H1 (cell line): ENCODE measurements around the gene ZNF91. TPM values are rescaled to one million over a fixed set of nuclear protein-coding genes. Genes with fewer than 3 reads are reported as not detected.
"Not testable (repeated sequence)": the region's sequence is repeated elsewhere in the genome, so short reads cannot be mapped to it uniquely, and the experiment has no call there.

ENCODE experiments used
- CTCF ChIA-PET: fragments of 300-600 bp; sonication (Branson Sonifier 250); formaldehyde crosslinking; loops from one replicate; lab custom pipeline; 2021; ENCODE audit not compliant: partially characterized antibody; lab: Charles Lee
- POLR2A ChIA-PET: fragments of 300-600 bp; sonication (Branson Sonifier 250); formaldehyde crosslinking; loops from one replicate; lab custom pipeline; 2021; ENCODE audit warnings: inconsistent platforms; ENCODE audit not compliant: partially characterized antibody; lab: Charles Lee
- DNase-seq, 2 experiments: peaks; one replicate each; pipeline versions ENCODE4 v3.0.0 to v3.0.0-alpha.2; 2010 to 2022; ENCODE audit warnings: low spot score in 2 of 2, low read depth in 1 of 2, mixed read lengths in 1 of 2
- FAIRE-seq: peaks from 2 replicates; lab custom pipeline; 2011; peaks lifted over from hg19 to GRCh38; lab: Jason Lieb, UNC
- H2AFZ ChIP-seq: 2 replicates; pipeline ENCODE4 v1.8.1; 2012; ENCODE audit warnings: low read length, inconsistent platforms
- H2AK5ac ChIP-seq: 2 replicates; pipeline ENCODE4 v1.6.1; 2013; ENCODE audit warnings: low read depth, low read length
- H2BK120ac ChIP-seq: replicated peaks from 2 replicates; pipeline ENCODE3; 2013; ENCODE audit warnings: low read depth, low read length, inconsistent platforms
- H2BK12ac ChIP-seq: 2 replicates; pipeline ENCODE4 v1.6.1; 2013; ENCODE audit warnings: low read depth, low read length
- H2BK15ac ChIP-seq: 2 replicates; pipeline ENCODE4 v1.6.1; 2013; ENCODE audit warnings: low read length
- H2BK20ac ChIP-seq: 2 replicates; pipeline ENCODE4 v1.6.1; 2013; ENCODE audit warnings: low read length
- H2BK5ac ChIP-seq: 2 replicates; pipeline ENCODE4 v1.6.1; 2013; ENCODE audit warnings: low read depth, low read length
- H3K14ac ChIP-seq: 2 replicates; pipeline ENCODE4 v1.6.1; 2013; ENCODE audit warnings: inconsistent platforms; ENCODE audit not compliant: insufficient read length
- H3K18ac ChIP-seq: 2 replicates; pipeline ENCODE4 v1.6.1; 2013; ENCODE audit warnings: low read length; ENCODE audit errors: extremely low read depth
- H3K23ac ChIP-seq: 2 replicates; pipeline ENCODE4 v1.6.1; 2013; ENCODE audit warnings: inconsistent platforms; ENCODE audit not compliant: insufficient read length
- H3K23me2 ChIP-seq: 2 replicates; pipeline ENCODE4 v1.6.1; 2013; ENCODE audit warnings: low read depth, low read length
- H3K27ac ChIP-seq: 2 replicates; pipeline ENCODE4 v1.6.1; 2011; ENCODE audit warnings: low read depth, low read length, inconsistent platforms
- H3K27me3 ChIP-seq, 4 experiments: replicated peaks in 1 of 4; 1 replicate in 1 of 4; 2 replicates in 3 of 4; pipeline versions ENCODE4 v1.6.1 to v1.8.1; 2011 to 2013; ENCODE audit warnings: low read length in 3 of 4, mild to moderate bottlenecking in 3 of 4, inconsistent platforms in 2 of 4, mixed read lengths in 2 of 4, moderate library complexity in 1 of 4; ENCODE audit not compliant: control insufficient read depth in 3 of 4, insufficient read depth in 3 of 4; ENCODE audit errors: extremely low read depth in 1 of 4
- H3K36me3 ChIP-seq, 4 experiments: 2 replicates each; pipeline versions ENCODE4 v1.6.1 to v1.8.1; 2011 to 2013; ENCODE audit warnings: mild to moderate bottlenecking in 4 of 4, low read length in 3 of 4, moderate library complexity in 2 of 4, control low read depth in 1 of 4, inconsistent platforms in 1 of 4; ENCODE audit not compliant: insufficient read depth in 4 of 4, control insufficient read depth in 2 of 4
- H3K4ac ChIP-seq: replicated peaks from 2 replicates; pipeline ENCODE3; 2013; ENCODE audit warnings: low read length, low read depth, mixed read lengths, inconsistent platforms; ENCODE audit not compliant: insufficient read length
- H3K4me1 ChIP-seq, 4 experiments: replicated peaks in 1 of 4; 1 replicate in 1 of 4; 2 replicates in 3 of 4; pipeline versions ENCODE4 v1.6.1 to v1.8.1; 2011 to 2013; ENCODE audit warnings: low read length in 3 of 4, inconsistent platforms in 2 of 4, mixed read lengths in 1 of 4; ENCODE audit not compliant: insufficient read depth in 4 of 4, control insufficient read depth in 3 of 4
- H3K4me2 ChIP-seq, 2 experiments: 2 replicates each; pipeline versions ENCODE4 v1.6.1 to v1.8.1; 2011 to 2013; ENCODE audit warnings: low read depth in 2 of 2, low read length in 2 of 2, control low read depth in 1 of 2, inconsistent platforms in 1 of 2, mild to moderate bottlenecking in 1 of 2; ENCODE audit not compliant: insufficient read depth in 1 of 2
- H3K4me3 ChIP-seq, 4 experiments: fragments of 200-600, 300-600 bp in 1 of 4; sonication (generic), shearing (Covaris generic), sonication (Bioruptor Twin) in 1 of 4; 2 replicates each; pipeline versions ENCODE4 v1.5.1 to v1.8.1; 2011 to 2016; ENCODE audit warnings: low read length in 4 of 4, low read depth in 3 of 4, control low read depth in 2 of 4, inconsistent platforms in 2 of 4, mild to moderate bottlenecking in 2 of 4, mixed read lengths in 1 of 4, moderate library complexity in 1 of 4; ENCODE audit not compliant: insufficient read depth in 2 of 4; ENCODE audit errors: extremely low read depth in 1 of 4
- H3K56ac ChIP-seq: replicated peaks from 2 replicates; pipeline ENCODE3; 2013; ENCODE audit warnings: low read depth, mild to moderate bottlenecking, mixed read lengths, low read length, inconsistent platforms; ENCODE audit not compliant: insufficient read length
- H3K79me1 ChIP-seq: 2 replicates; pipeline ENCODE4 v1.6.1; 2013; ENCODE audit warnings: low read depth, low read length, control low read depth
- H3K79me2 ChIP-seq, 2 experiments: 2 replicates each; pipeline versions ENCODE4 v1.6.1 to v1.8.1; 2012 to 2013; ENCODE audit warnings: low read length in 2 of 2, mild to moderate bottlenecking in 2 of 2, inconsistent platforms in 1 of 2; ENCODE audit not compliant: insufficient read depth in 2 of 2, control insufficient read depth in 1 of 2
- H3K9ac ChIP-seq, 4 experiments: replicated peaks in 1 of 4; 1 replicate in 1 of 4; 2 replicates in 3 of 4; pipeline versions ENCODE4 v1.6.1 to v1.8.1; 2011 to 2013; ENCODE audit warnings: low read depth in 3 of 4, low read length in 3 of 4, control low read depth in 2 of 4, mild to moderate bottlenecking in 2 of 4, moderate library complexity in 2 of 4, inconsistent platforms in 1 of 4; ENCODE audit errors: extremely low read depth in 1 of 4
- H3K9me3 ChIP-seq, 2 experiments: 2 replicates each; pipeline versions ENCODE4 v1.6.1 to v1.8.1; 2012 to 2013; ENCODE audit warnings: mild to moderate bottlenecking in 2 of 2, moderate library complexity in 2 of 2, control low read depth in 1 of 2, inconsistent platforms in 1 of 2, low read depth in 1 of 2, low read length in 1 of 2, mixed read lengths in 1 of 2; ENCODE audit not compliant: insufficient read depth in 2 of 2
- H4K20me1 ChIP-seq, 2 experiments: replicated peaks in 1 of 2; 2 replicates each; pipeline versions ENCODE3 to v1.8.1; 2011 to 2013; ENCODE audit warnings: inconsistent platforms in 2 of 2, low read length in 2 of 2, mild to moderate bottlenecking in 1 of 2; ENCODE audit not compliant: insufficient read depth in 2 of 2, control insufficient read depth in 1 of 2
- H4K5ac ChIP-seq: 2 replicates; pipeline ENCODE4 v1.6.1; 2013; ENCODE audit warnings: low read length, low read depth, mixed read lengths, inconsistent platforms; ENCODE audit not compliant: insufficient read length
- H4K8ac ChIP-seq: 2 replicates; pipeline ENCODE4 v1.8.0; 2013; ENCODE audit warnings: mild to moderate bottlenecking, moderate library complexity, low read length, inconsistent platforms; ENCODE audit not compliant: insufficient read depth; ENCODE audit errors: extremely low read depth
- H4K91ac ChIP-seq: replicated peaks from 2 replicates; pipeline ENCODE3; 2013; ENCODE audit warnings: low read length, mixed read lengths, inconsistent platforms; ENCODE audit not compliant: insufficient read length
- WGBS, 2 experiments: shearing (Covaris generic) in 1 of 2; methylation state at CpG; one replicate each; pipeline versions ENCODE4 v1.1.6 to v1.1.7; 2013 to 2015; ENCODE audit warnings: low lambda C conversion rate in 2 of 2, mixed read lengths in 2 of 2, inconsistent platforms in 1 of 2, low coverage in 1 of 2, missing lambda C conversion rate in 1 of 2; ENCODE audit not compliant: insufficient replicate concordance in 2 of 2, insufficient coverage in 1 of 2, insufficient read length in 1 of 2; ENCODE audit errors: extremely low coverage in 1 of 2, missing lambda C conversion rate in 1 of 2; 5-methylcytosine and 5-hydroxymethylcytosine counted together
- polyA plus RNA-seq, 7 experiments: library from polyadenylated mRNA; depleted of rRNA in 3 of 7; stranded (reverse) in 5 of 7; unstranded in 2 of 7; fragments of >200 nt in 5 of 7; fragments of 200-250 nt in 2 of 7; gene quantifications; 1 replicate in 5 of 7; 2 replicates in 1 of 7; 4 replicates in 1 of 7; pipeline versions ENCODE4 v1.2.1 to v1.2.3, GENCODE V29; 2011 to 2013; ENCODE audit warnings: missing spikeins in 2 of 7, mixed read lengths in 2 of 7
- total RNA-seq: library from RNA; stranded (reverse); fragmentation: NEBNext Ultra II Directional; extraction: Animal tissue kit (Norgen Biotek cat#: 25700); gene quantifications from 2 replicates; pipeline ENCODE4 v1.2.1, GENCODE V29; 2021

The ZNF91 gene
- total and polyA plus RNA-seq, 2 of the 8 experiments (the other 6 are each of a cell fraction or from before 2014, with no cell fraction given): 16.5 to 35.1 TPM

DNA sequence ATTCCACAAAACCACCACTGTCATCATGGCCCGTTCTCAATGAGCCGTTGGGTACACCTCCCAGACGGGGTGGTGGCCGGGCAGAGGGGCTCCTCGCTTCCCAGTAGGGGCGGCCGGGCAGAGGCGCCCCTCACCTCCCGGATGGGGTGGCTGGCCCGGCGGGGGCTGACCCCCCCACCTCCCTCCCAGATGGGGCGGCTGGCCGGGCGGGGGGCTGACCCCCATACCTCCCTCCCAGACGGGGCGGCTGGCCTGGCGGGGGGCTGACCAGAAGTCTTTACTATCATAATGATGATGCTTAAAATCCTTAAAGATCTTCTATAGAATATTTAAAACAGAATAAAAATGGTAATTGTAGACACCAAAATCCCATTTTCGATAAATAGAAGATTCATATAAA is 29.2 kb downstream of the ZNF91 start:
- H4K8ac ChIP-seq, H3K27ac ChIP-seq, H2BK5ac ChIP-seq, H3K79me1 ChIP-seq, H3K9ac ChIP-seq, POLR2A ChIA-PET, FAIRE-seq, H3K4ac ChIP-seq, CTCF ChIA-PET, H3K4me2 ChIP-seq, H3K4me1 ChIP-seq, H3K14ac ChIP-seq, H3K27me3 ChIP-seq, DNase-seq, H3K4me3 ChIP-seq, H4K20me1 ChIP-seq, H2BK120ac ChIP-seq, H3K18ac ChIP-seq, H4K5ac ChIP-seq, H2BK12ac ChIP-seq, H4K91ac ChIP-seq, H3K79me2 ChIP-seq, H2BK15ac ChIP-seq, H3K56ac ChIP-seq, H2BK20ac ChIP-seq, H2AFZ ChIP-seq, H2AK5ac ChIP-seq, H3K23me2 ChIP-seq, H3K23ac ChIP-seq: not testable (repeated sequence)
- 93% methylated on average over 16 of the region's 18 CpGs; no CpG with 5 or more reads in 1 of the 2 experiments for WGBS, 2 experiments
- Histone ChIP-seq H3K36me3 (peaks cover 0 to 63% (median 24%) of the 10 kb centered on the region in 4 experiments; a peak in 5 of 8 replicates), H3K9me3 (peaks cover 49 to 58% of the 10 kb centered on the region in 2 experiments)
